WTC11 (cell line): ENCODE results near the gene THSD7B. TPM values are rescaled to one million over a fixed set of nuclear protein-coding genes. Genes with fewer than 3 reads are reported as not detected.

ENCODE experiments used
- ATAC-seq: fragments of 200-7000 bp; cut with Tn5 transposase; 2 replicates; pipeline ENCODE4 v1.10.0; 2021; ENCODE audit warnings: mild to moderate bottlenecking, moderate library complexity
- CTCF ChIA-PET: fragments of 300-600 bp; sonication (Branson Sonifier 250); formaldehyde crosslinking; loops from one replicate; lab custom pipeline; 2021; ENCODE audit warnings: antibody characterized with exemption; lab: Charles Lee
- POLR2A ChIA-PET: fragments of 350-600 bp; sonication (Branson Sonifier 250); formaldehyde crosslinking; loops from one replicate; lab custom pipeline; 2021; ENCODE audit warnings: antibody characterized with exemption; lab: Charles Lee
- DNase-seq: peaks from one replicate; pipeline ENCODE4 v3.0.0; 2021; ENCODE audit warnings: low spot score
- H3K27ac Mint-ChIP-seq: 2 replicates; pipeline ENCODE4 v1.8.0; 2021; ENCODE audit warnings: mixed read lengths
- H3K27me3 Mint-ChIP-seq: 2 replicates; pipeline ENCODE4 v1.8.0; 2021; ENCODE audit warnings: low read depth, mild to moderate bottlenecking, moderate library complexity, mixed read lengths
- H3K36me3 Mint-ChIP-seq: 2 replicates; pipeline ENCODE4 v1.8.0; 2021; ENCODE audit warnings: mixed read lengths
- H3K4me1 Mint-ChIP-seq: 2 replicates; pipeline ENCODE4 v1.8.0; 2022; ENCODE audit warnings: mixed read lengths
- H3K4me3 Mint-ChIP-seq: 2 replicates; pipeline ENCODE4 v1.8.0; 2021; ENCODE audit warnings: mild to moderate bottlenecking, moderate library complexity, mixed read lengths
- H3K9me3 Mint-ChIP-seq: 2 replicates; pipeline ENCODE4 v1.8.0; 2021; ENCODE audit warnings: mixed read lengths
- ARID4B ChIP-seq: sonication (generic); formaldehyde crosslinking; IDR thresholded peaks from 2 replicates; pipeline ENCODE4 v1.8.0; 2023; ENCODE audit warnings: missing genetic modification reagents, mild to moderate bottlenecking, borderline replicate concordance
- ATF1 ChIP-seq: sonication (generic); formaldehyde crosslinking; IDR thresholded peaks from 2 replicates; pipeline ENCODE4 v1.8.1; 2023; ENCODE audit warnings: mild to moderate bottlenecking, moderate library complexity, missing genetic modification reagents
- ATF2 ChIP-seq: sonication (generic); formaldehyde crosslinking; IDR thresholded peaks from 2 replicates; pipeline ENCODE4 v1.8.1; 2022; ENCODE audit warnings: low read depth, missing genetic modification reagents, borderline replicate concordance
- ATF3 ChIP-seq: sonication (generic); formaldehyde crosslinking; conservative IDR thresholded peaks from 2 replicates; pipeline ENCODE4 v1.8.1; 2022; ENCODE audit warnings: mild to moderate bottlenecking, missing genetic modification reagents
- CBFB ChIP-seq: sonication (generic); formaldehyde crosslinking; IDR thresholded peaks from 2 replicates; pipeline ENCODE4 v1.8.1; 2022; ENCODE audit warnings: mild to moderate bottlenecking, low read depth, missing genetic modification reagents
- E2F1 ChIP-seq: sonication (generic); formaldehyde crosslinking; IDR thresholded peaks from 2 replicates; pipeline ENCODE4 v1.8.0; 2022; ENCODE audit warnings: mild to moderate bottlenecking, missing genetic modification reagents
- FOXJ3 ChIP-seq: sonication (generic); formaldehyde crosslinking; IDR thresholded peaks from 2 replicates; pipeline ENCODE4 v1.9.0; 2021; ENCODE audit warnings: missing genetic modification reagents, mild to moderate bottlenecking, borderline replicate concordance
- FOXK1 ChIP-seq: sonication (generic); formaldehyde crosslinking; IDR thresholded peaks from 2 replicates; pipeline ENCODE4 v1.8.0; 2022; ENCODE audit warnings: mild to moderate bottlenecking, moderate library complexity, missing genetic modification reagents
- HMGA2 ChIP-seq: fragments of 250-450 bp; sonication (Bioruptor Pico); IDR thresholded peaks from 2 replicates; pipeline ENCODE4 v1.4.0; 2021; ENCODE audit warnings: mild to moderate bottlenecking, moderate library complexity
- HMGXB4 ChIP-seq: sonication (generic); formaldehyde crosslinking; IDR thresholded peaks from 2 replicates; pipeline ENCODE4 v1.8.1; 2023; ENCODE audit warnings: mild to moderate bottlenecking, moderate library complexity, missing genetic modification reagents
- IRF2 ChIP-seq: sonication (generic); formaldehyde crosslinking; IDR thresholded peaks from 2 replicates; pipeline ENCODE4 v1.8.0; 2022; ENCODE audit warnings: low read depth, missing genetic modification reagents, borderline replicate concordance
- JUN ChIP-seq: sonication (generic); formaldehyde crosslinking; IDR thresholded peaks from 2 replicates; pipeline ENCODE4 v1.8.0; 2023; ENCODE audit warnings: mild to moderate bottlenecking, missing genetic modification reagents
- KAT7 ChIP-seq: sonication (generic); formaldehyde crosslinking; IDR thresholded peaks from 2 replicates; pipeline ENCODE4 v1.8.1; 2023; ENCODE audit warnings: missing genetic modification reagents, mild to moderate bottlenecking, borderline replicate concordance
- MAX ChIP-seq: sonication (generic); formaldehyde crosslinking; IDR thresholded peaks from 2 replicates; pipeline ENCODE4 v1.8.0; 2022; ENCODE audit warnings: mild to moderate bottlenecking, missing genetic modification reagents
- NFE2L1 ChIP-seq: sonication (generic); formaldehyde crosslinking; IDR thresholded peaks from 2 replicates; pipeline ENCODE4 v1.8.1; 2023; ENCODE audit warnings: missing genetic modification reagents
- NR2C2 ChIP-seq: sonication (generic); formaldehyde crosslinking; IDR thresholded peaks from 2 replicates; pipeline ENCODE4 v1.8.0; 2022; ENCODE audit warnings: mild to moderate bottlenecking, missing genetic modification reagents
- NR3C1 ChIP-seq: sonication (generic); formaldehyde crosslinking; conservative IDR thresholded peaks from 2 replicates; pipeline ENCODE4 v1.8.1; 2023; ENCODE audit warnings: low read depth, mild to moderate bottlenecking, missing genetic modification reagents
- PREB ChIP-seq: sonication (generic); formaldehyde crosslinking; IDR thresholded peaks from 2 replicates; pipeline ENCODE4 v1.8.1; 2022; ENCODE audit warnings: mild to moderate bottlenecking, missing genetic modification reagents, moderate library complexity, borderline replicate concordance
- SMAD3 ChIP-seq: sonication (generic); formaldehyde crosslinking; IDR thresholded peaks from 2 replicates; pipeline ENCODE4 v1.8.0; 2022; ENCODE audit warnings: missing genetic modification reagents, mild to moderate bottlenecking, borderline replicate concordance
- SMAD4 ChIP-seq: sonication (generic); formaldehyde crosslinking; IDR thresholded peaks from 2 replicates; pipeline ENCODE4 v1.8.0; 2022; ENCODE audit warnings: mild to moderate bottlenecking, missing genetic modification reagents
- TCF7 ChIP-seq: sonication (generic); formaldehyde crosslinking; IDR thresholded peaks from 2 replicates; pipeline ENCODE4 v1.8.0; 2022; ENCODE audit warnings: mild to moderate bottlenecking, low read depth, missing genetic modification reagents, moderate library complexity
- ZBTB43 ChIP-seq: sonication (generic); formaldehyde crosslinking; IDR thresholded peaks from 2 replicates; pipeline ENCODE4 v1.8.1; 2023; ENCODE audit warnings: mild to moderate bottlenecking, missing genetic modification reagents
- ZMAT4 ChIP-seq: fragments of 250-450 bp; sonication (Bioruptor Pico); IDR thresholded peaks from 2 replicates; pipeline ENCODE4 v1.9.0; 2021; ENCODE audit warnings: mild to moderate bottlenecking
- ZNF121 ChIP-seq: sonication (generic); formaldehyde crosslinking; IDR thresholded peaks from 2 replicates; pipeline ENCODE4 v1.8.0; 2023; ENCODE audit warnings: missing genetic modification reagents
- ZNF671 ChIP-seq: fragments of 250-450 bp; sonication (Bioruptor Pico); IDR thresholded peaks from 2 replicates; pipeline ENCODE4 v1.8.0; 2021; ENCODE audit warnings: mild to moderate bottlenecking
- total RNA-seq: library from RNA; stranded (reverse); gene quantifications from 3 replicates; pipeline ENCODE4 v1.2.3, GENCODE V29; 2021

THSD7B gene
- total RNA-seq, 1 experiment from 2014 or later = 2.9 TPM

GRCh38 chr2:137007938-137008337, 242.6 kb downstream of the THSD7B start:
- Mint-ChIP-seq H3K9me3 (no peaks in the 10 kb centered on the region), H3K4me3 (no peak overlapping the region), H3K4me1 (no peaks in the 10 kb centered on the region), H3K36me3 (no peaks in the 10 kb centered on the region), H3K27me3 (no peaks in the 10 kb centered on the region), H3K27ac (no peak overlapping the region)
- no peak for ATAC-seq
- DNase-seq = no peak
- TF ChIP-seq FOXJ3 (no peak), ATF2 (CRISPR knock-in tag) (no peak), FOXK1 (CRISPR knock-in tag) (no peak), IRF2 (CRISPR knock-in tag) (no peak), HMGXB4 (CRISPR knock-in tag) (no peak), NR2C2 (CRISPR knock-in tag) (no peak), MAX (CRISPR knock-in tag) (no peak), PREB (no peak), ATF1 (no peak), SMAD4 (CRISPR knock-in tag) (no peak), ZMAT4 (CRISPR knock-in tag) (no peak), NFE2L1 (CRISPR knock-in tag) (no peak), NR3C1 (CRISPR knock-in tag) (no peak), SMAD3 (CRISPR knock-in tag) (no peak), ZNF671 (CRISPR knock-in tag) (no peak), E2F1 (CRISPR knock-in tag) (no peak), ZNF121 (CRISPR knock-in tag) (no peak), HMGA2 (CRISPR knock-in tag) (no peak)
- ChIA-PET CTCF (no interaction called here), POLR2A (no interaction called here)

- Mint-ChIP-seq H3K9me3 (no peaks in the 10 kb centered on the region), H3K27ac (no peak overlapping the region), H3K4me1 (no peaks in the 10 kb centered on the region), H3K4me3 (no peak overlapping the region), H3K36me3 (no peaks in the 10 kb centered on the region), H3K27me3 (no peaks in the 10 kb centered on the region)
- TF ChIP-seq ATF3 (CRISPR knock-in tag) = no peak
- no peak for TF ChIP-seq ZBTB43 (CRISPR knock-in tag)
- TF ChIP-seq ARID4B (CRISPR knock-in tag) = no peak
- no peak for TF ChIP-seq FOXK1 (CRISPR knock-in tag)
- no peak for TF ChIP-seq TCF7 (CRISPR knock-in tag)
- no peak for TF ChIP-seq JUN (CRISPR knock-in tag)
- no peak for TF ChIP-seq KAT7 (CRISPR knock-in tag)
- no peak for TF ChIP-seq CBFB (CRISPR knock-in tag)
- CTCF ChIA-PET = no interaction called here
- ATAC-seq (no peak), DNase-seq (no peak)
- POLR2A ChIA-PET = no interaction called here
These were observed 244.6 kb downstream of the THSD7B start for GRCh38 chr2:137009953-137010352.
